B cell (primary cell): Measurements from ENCODE around the gene PCDHGA11.

Experiments
- CTCF ChIP-seq: fragments of 200-600 bp; IDR thresholded peaks from one replicate; pipeline ENCODE4 v1.8.0; 2022; ENCODE audit warnings: antibody characterized with exemption, mild to moderate bottlenecking
- EZH2 ChIP-seq: IDR thresholded peaks from 2 replicates; pipeline ENCODE4 v1.6.1; 2012; ENCODE audit warnings: borderline replicate concordance, low read depth, mild to moderate bottlenecking, moderate library complexity, low read length; ENCODE audit not compliant: insufficient read depth, poor library complexity, severe bottlenecking

- no peak for TF ChIP-seq CTCF
- no peak for TF ChIP-seq EZH2
These were observed 44.5 kb downstream of the PCDHGA11 start for GRCh38 chr5:141465351-141465750.
